Left ventricle myocardium inferior (tissue), 1 donor: Measurements from ENCODE around the gene POU6F1. TPM values are rescaled to one million over a fixed set of nuclear protein-coding genes. Genes with fewer than 3 reads are reported as not detected.

Experiments used
- DNase-seq: peaks from one replicate; pipeline ENCODE4 v3.0.0-alpha.2; 2020
- H3K27ac ChIP-seq: fragments of 200-600 bp; replicated peaks from 2 replicates; pipeline ENCODE4 v1.8.0; 2021
- H3K27me3 ChIP-seq: fragments of 200-600 bp; 2 replicates; pipeline ENCODE4 v1.8.0; 2021; ENCODE audit warnings: low read depth
- H3K36me3 ChIP-seq: fragments of 200-600 bp; 2 replicates; pipeline ENCODE4 v1.8.0; 2021
- H3K4me1 ChIP-seq: fragments of 200-600 bp; 2 replicates; pipeline ENCODE4 v1.8.0; 2021
- H3K4me3 ChIP-seq: fragments of 200-600 bp; 2 replicates; pipeline ENCODE4 v1.8.0; 2021; ENCODE audit warnings: mild to moderate bottlenecking, moderate library complexity
- H3K9me3 ChIP-seq: fragments of 200-600 bp; replicated peaks from 2 replicates; pipeline ENCODE4 v1.8.0; 2021
- intact Hi-C: fragments of 100-400 bp; cut with micrococcal nuclease; formaldehyde crosslinking; loops from one replicate; pipeline ENCODE4 v1.11.0; 2022
- total RNA-seq: library from RNA; stranded (reverse); fragmentation: NEBNext Ultra II Directional; extraction: Animal tissue kit (Norgen Biotek cat#: 25700); gene quantifications from one replicate; pipeline ENCODE4 v1.2.1, GENCODE V29; 2021
- TF ChIP-seq, protein P1 (sequence below): fragments of 200-600 bp; IDR thresholded peaks from 2 replicates; pipeline ENCODE4 v1.8.0; 2021; ENCODE audit warnings: antibody characterized with exemption, mild to moderate bottlenecking, borderline replicate concordance
- donor health status: DM: no; HTN: yes; CAD: no; lungs with severe emphysema.

POU6F1 gene
- total RNA-seq, 1 donor from 2014 or later: 9.9 TPM

DNA sequence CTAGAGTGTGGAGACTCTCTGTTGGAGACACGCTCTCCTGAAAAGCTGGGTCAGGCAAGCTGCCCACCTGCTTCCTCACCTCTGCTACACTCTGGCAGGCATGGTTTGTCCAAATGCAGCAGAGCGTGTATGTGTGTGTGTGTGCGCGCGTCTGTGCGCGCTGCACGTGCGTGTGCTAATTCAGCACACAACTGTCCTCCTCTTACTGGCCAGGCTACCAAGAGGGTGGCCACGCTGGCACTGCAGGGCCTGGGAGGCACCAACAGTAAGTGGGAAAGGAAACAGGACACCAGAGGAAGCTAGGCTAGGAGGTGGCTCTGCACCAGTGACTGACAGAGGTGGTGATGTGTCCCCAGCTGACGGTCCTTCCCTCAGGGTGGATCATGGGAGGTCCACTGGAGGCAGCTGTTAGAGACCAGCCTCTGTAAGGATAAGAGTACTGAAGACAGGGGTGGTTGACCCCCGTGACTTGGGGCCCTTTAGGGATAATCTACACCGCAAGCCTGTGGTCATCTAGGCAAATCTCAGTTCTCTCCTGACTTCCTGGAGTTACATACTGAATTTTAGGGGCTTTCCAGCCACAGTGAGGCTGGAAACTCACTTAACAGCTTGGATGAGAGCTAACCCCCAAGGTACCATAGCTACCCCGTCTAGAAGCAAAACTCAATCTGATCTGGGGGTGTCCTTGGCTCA lies 29.4 kb downstream of the POU6F1 start:
- intact Hi-C loops: no loop called here
- no peak overlapping the region for H3K27ac ChIP-seq
- H3K27me3 ChIP-seq: no peaks in the 10 kb centered on the region

DNA sequence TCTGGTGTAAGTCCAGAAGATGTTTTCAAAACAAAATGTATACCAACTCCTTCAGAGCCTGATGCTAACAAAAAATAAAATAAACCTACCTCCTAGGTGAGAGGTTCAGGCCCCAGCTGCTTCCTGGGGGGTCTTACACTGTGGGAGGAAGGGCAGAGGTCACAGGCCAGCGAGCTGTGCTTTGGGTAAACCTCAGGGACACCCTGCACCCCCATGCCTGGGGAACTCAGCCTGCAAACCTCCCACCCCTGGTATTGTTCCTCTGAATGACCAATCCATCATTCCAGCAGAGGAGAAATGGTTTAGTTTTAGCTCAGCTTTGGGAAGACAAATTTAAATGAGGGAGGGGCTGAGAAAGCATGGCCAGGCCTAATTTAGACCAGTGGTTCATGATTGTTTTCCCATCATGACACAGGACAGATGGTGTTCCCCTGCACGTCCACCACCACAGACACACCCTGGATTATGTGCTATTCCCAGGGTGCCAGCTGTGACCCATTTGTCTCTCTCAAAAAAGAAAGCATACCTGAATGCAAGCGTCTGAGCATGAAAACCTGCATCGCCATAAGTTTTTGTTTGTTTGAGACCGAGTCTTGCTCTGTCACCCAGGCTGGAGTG lies 30.4 kb downstream of the POU6F1 start:
- DNase-seq: no peak
- H3K27ac ChIP-seq: no peak overlapping the region
- H3K9me3 ChIP-seq: no peaks in the 10 kb centered on the region
- intact Hi-C loops: no loop called here
- H3K36me3 ChIP-seq: peaks cover 20% of the 10 kb centered on the region
- no peak overlapping the region for H3K4me3 ChIP-seq
- peaks cover 2% of the 10 kb centered on the region for H3K4me1 ChIP-seq
- H3K27me3 ChIP-seq: no peaks in the 10 kb centered on the region
- TF ChIP-seq, protein P1, sequence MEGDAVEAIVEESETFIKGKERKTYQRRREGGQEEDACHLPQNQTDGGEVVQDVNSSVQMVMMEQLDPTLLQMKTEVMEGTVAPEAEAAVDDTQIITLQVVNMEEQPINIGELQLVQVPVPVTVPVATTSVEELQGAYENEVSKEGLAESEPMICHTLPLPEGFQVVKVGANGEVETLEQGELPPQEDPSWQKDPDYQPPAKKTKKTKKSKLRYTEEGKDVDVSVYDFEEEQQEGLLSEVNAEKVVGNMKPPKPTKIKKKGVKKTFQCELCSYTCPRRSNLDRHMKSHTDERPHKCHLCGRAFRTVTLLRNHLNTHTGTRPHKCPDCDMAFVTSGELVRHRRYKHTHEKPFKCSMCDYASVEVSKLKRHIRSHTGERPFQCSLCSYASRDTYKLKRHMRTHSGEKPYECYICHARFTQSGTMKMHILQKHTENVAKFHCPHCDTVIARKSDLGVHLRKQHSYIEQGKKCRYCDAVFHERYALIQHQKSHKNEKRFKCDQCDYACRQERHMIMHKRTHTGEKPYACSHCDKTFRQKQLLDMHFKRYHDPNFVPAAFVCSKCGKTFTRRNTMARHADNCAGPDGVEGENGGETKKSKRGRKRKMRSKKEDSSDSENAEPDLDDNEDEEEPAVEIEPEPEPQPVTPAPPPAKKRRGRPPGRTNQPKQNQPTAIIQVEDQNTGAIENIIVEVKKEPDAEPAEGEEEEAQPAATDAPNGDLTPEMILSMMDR: no peak

More for the DNA sequence above, 29.4 kb downstream of the POU6F1 start:
- no peak for DNase-seq
- H3K4me3 ChIP-seq: no peak overlapping the region
- peaks cover 20% of the 10 kb centered on the region for H3K36me3 ChIP-seq
- no peaks in the 10 kb centered on the region for H3K9me3 ChIP-seq
- TF ChIP-seq, protein P1: no peak
- peaks cover 2% of the 10 kb centered on the region for H3K4me1 ChIP-seq

DNA sequence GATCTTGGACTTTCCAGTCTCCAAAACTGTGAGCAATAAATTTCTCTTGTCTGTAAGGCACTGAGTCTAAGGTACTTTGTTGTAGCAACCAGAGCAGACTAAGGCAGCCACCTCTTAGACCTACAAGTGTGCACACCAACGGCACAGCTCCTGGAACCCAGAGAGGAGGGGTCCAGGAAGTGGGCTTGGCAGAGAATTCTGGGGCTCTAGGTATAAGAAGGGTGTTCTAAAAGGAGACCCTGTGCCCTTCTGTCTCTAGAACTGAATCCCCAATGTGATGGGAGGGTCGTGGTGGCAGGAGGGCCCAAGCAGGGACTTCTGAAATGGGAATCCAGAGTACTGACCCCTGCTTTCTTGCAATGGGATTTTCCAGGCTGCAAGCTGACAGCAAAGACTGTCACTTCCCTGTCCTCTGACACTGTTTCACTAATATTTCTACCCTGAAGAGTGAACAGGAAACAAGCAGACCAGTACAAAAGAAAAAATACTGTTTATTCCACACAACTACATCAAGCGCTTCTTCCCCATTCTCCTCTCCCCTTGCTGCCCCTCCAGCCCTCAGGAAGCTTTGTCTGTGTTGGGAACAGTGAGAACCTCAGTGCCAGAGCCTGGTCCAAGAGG lies 31.3 kb downstream of the POU6F1 start:
- Histone ChIP-seq H3K4me1 (peaks cover 2% of the 10 kb centered on the region), H3K4me3 (no peak overlapping the region), H3K27ac (no peak overlapping the region), H3K27me3 (no peaks in the 10 kb centered on the region), H3K36me3 (peaks cover 12% of the 10 kb centered on the region), H3K9me3 (no peaks in the 10 kb centered on the region)
- intact Hi-C loops: no loop called here
- no peak for DNase-seq
- TF ChIP-seq, protein P1: no peak

DNA sequence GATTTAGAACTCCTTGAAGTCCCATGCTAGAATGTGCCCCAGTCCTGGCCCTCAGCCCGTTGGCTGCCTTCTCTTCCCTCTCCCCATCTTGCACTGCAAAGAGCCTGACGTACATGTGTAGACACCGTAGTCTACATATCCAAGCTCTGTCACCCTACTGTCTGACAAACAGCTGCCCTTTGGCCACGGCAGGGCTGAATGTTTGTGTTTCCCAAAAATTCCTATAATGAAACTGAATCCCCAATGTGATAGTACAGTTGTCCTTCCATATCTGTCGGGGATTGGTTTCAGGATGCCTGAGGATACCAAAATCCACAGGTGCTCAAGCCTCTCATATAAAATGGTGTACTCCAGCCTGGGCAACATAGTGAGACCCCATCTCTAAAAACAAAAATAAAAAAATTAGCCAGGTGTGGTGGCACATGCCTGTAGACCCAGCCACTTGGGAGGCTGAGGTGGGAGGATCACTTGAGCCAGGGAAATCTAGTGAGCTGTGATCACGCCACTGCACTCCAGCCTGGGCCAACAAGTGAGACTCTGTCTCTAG lies 32.6 kb downstream of the POU6F1 start:
- Histone ChIP-seq H3K27me3 (no peaks in the 10 kb centered on the region), H3K9me3 (no peaks in the 10 kb centered on the region), H3K4me3 (no peak overlapping the region), H3K27ac (no peak overlapping the region), H3K36me3 (peaks cover 5% of the 10 kb centered on the region), H3K4me1 (peaks cover 2% of the 10 kb centered on the region)
- no peak for DNase-seq
- TF ChIP-seq, protein P1: no peak
- intact Hi-C loops: no loop called here

DNA sequence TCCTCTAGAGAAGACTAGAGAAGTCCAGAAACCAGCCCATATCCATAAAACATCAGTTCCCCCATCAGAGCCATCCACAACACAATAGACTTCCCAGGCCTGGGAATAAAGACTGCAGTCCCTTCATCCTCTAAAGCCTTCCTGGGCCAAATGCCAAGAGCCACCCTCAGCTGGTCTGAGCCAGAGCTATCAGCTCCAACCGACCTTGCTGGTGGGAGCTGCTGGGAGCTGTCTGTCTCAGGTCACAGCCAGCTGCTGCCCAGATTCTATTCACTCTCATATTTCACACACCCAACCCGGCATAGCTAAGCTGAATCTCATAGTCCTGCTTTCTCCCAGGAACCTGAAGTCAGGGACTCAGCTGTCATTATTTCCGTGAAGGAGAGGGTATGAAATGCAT lies 34.0 kb downstream of the POU6F1 start:
- no peaks in the 10 kb centered on the region for H3K36me3 ChIP-seq
- H3K27me3 ChIP-seq: no peaks in the 10 kb centered on the region
- peak; percentile 61 for DNase-seq
- TF ChIP-seq, protein P1: no peak
- peaks cover 2% of the 10 kb centered on the region for H3K4me1 ChIP-seq
- intact Hi-C loops: no loop called here
- no peak overlapping the region for H3K4me3 ChIP-seq
- no peaks in the 10 kb centered on the region for H3K9me3 ChIP-seq
- no peak overlapping the region for H3K27ac ChIP-seq
